HG03378 (cell line): ENCODE measurements around the gene BRSK1.
A peak's percentile ranks its signal among the peaks of the same experiment; 100 is the strongest.

ENCODE experiments used
- ATAC-seq: cut with Tn5 transposase; IDR thresholded peaks from one replicate; pipeline ENCODE4 v1.9.1; 2021; ENCODE audit warnings: mild to moderate bottlenecking, moderate library complexity; ENCODE audit not compliant: unreplicated experiment

Gene BRSK1

DNA sequence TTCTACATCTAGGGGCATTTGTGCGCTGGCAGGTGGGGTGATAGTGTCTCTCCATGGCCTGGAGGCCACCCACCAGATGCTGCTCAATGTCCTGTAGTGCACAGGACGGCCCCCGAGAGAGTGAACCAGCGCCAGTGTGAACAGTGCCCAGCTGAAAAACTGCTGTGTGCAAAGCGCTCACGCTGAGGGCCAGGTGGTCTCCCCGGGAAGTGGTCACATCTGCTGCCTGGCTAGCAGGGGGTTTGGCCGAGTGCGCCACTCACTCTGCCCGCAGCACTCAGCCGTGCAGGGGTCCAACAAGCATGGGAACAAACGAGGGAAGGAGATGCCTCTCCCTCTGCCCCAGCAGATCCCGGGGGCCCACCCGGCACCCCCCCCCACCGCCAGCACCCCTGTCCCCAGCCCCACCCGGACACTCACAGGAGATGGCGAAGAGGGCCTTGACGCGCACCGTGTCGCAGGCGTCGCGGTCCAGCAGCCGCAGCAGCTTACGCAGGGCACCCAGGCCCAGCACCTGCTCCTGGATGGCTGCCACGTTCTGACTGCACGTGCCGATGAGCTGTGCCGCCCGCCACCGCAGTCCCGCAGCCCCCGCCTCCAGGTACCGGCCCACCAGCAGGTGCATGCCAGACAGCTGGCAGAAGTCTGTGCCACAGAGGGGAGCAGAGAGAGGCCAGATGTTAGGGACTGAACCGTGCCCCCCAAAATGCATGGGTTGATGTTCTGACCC lies 9.7 kb upstream of the BRSK1 start:
- no peak for ATAC-seq

GRCh38 chr19:55275851-55276719 lies 7.7 kb upstream of the BRSK1 start:
- ATAC-seq: peak; percentile 61

- peak; percentile 19 for ATAC-seq
Measured at GRCh38 chr19:55276720-55277430, 6.9 kb upstream of the BRSK1 start.

GRCh38 chr19:55277494-55277893 lies 6.3 kb upstream of the BRSK1 start:
- no peak for ATAC-seq

GRCh38 chr19:55278391-55279135 lies 5.2 kb upstream of the BRSK1 start:
- ATAC-seq: no peak

DNA sequence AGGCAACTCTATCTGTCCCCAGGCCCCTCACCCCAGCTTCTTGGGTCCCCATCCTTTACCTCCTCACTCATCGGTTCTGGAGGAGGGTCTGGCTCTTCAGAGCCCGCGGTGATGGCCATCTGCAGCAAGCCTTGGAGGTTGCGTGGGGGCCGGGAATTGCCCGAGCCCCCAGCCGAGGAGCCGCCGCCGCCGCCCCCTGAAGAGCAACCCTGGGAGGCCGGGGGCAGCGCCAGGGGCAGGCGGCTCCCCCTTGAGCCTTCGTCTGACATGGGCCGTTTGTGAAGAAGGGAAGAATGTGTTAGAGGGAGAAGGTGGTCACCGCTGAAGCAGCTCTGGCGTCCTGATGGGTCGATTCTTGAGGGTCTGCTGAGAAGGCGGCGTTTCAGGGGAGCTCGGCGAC lies 4.5 kb upstream of the BRSK1 start:
- no peak for ATAC-seq

DNA sequence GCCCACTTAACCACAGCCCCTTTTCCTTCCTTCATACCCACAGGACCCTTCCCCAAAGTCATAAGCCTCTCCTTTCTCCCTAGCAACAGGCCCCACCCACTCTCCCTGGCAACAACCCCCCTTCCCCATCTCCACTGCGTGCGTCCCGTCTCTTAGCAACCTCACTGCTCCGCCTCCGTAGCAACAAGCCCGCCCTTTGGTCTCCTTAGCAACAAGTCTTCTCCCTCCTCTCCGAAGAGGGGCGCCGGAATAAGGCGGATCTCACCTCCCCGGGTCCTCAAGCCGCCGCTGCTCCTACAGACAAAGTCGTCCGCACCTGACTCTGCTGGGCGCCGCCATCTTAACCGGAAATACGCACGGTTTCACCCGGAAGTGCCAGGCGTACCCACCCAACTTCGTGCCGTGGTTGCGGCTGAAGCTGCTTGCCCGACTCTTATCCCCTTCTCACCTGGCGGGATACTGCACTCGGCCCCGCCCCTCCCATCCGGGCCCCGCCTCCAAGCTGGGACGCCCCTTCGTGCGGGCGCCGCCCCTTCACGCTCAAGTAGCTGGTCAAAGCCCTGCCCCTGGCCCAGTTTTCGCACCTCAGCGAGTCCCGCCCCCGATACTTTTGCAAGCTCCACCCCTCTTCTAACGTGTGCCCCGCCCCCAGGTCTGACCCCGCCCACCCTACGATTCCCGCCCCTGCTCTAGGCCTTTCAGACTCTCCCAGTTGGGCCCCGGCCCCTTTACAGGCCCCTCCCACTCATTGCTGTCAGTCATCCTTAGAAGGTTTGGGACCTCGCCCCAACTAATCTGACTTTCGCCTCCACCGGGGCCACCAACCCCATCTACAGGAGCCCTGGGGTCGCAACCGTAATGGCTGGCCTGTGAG lies 3.8 kb upstream of the BRSK1 start, which contains the start of gene HSPBP1:
TSS of gene HSPBP1 (minus strand) at position 341 of the 874 bp plus-strand sequence. CDS start 502 bp downstream, outside the sequence.
- peak; percentile 63 for ATAC-seq

DNA sequence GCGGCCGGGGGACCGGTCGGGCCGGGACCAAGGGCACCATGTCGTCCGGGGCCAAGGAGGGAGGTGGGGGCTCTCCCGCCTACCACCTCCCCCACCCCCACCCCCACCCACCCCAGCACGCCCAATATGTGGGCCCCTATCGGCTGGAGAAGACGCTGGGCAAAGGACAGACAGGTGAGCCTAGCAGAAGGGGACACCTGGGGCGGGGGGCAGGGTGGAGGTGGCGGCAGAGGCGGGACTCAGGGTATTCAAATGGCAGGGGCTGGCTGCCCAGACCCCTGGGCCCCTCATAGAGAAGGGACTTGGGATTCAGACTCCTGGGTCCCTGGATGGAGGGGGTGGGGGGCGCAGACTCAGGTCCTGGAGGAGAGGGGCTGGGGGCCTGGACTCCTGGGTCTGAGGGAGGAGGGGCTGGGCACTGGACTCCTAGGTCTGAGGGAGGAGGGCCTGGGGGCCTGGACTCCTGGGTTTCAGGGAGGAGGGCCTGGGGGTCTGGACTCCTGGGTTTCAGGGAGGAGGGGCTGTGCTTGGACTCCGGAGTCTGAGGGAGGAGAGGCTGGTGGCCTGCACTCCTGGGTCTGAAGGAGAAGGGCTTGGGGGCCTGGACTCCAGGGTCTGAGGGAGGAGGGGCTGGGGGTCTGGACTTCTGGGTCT lies 735 bp downstream of the BRSK1 start:
- ATAC-seq: no peak

GRCh38 chr19:55285229-55285890 lies 1.6 kb downstream of the BRSK1 start:
- ATAC-seq: no peak

GRCh38 chr19:55287361-55288079 lies 3.7 kb downstream of the BRSK1 start:
- ATAC-seq: no peak

DNA sequence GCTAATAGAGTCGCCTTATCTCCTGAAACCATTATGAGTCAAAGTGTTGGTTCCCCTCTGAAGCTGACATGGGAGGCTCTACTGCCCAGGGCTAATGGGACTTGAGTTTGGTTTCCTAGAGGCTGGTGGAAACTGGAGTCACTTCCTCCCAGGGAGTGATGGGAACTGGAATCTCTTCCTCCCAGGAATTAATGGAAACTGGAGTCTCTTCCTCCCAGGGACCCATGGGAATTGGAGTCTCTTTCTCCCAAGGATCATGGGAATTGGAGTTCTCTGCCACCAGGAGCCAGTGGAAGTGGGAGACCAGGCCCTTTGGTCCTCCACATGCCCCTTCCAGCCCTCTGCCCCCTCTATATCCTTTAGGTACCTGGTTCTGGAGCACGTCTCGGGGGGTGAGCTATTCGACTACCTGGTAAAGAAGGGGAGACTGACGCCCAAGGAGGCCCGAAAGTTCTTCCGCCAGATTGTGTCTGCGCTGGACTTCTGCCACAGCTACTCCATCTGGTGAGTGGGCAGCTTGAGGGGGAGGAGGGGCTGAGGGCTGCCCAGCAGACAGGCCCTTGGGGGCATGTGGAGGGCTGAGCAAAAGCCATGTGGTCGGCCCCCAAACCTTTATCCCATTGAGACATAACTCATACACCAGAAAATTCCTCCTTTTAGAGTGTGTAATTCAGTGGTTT lies 5.5 kb downstream of the BRSK1 start:
- ATAC-seq: no peak

- ATAC-seq: no peak
Measured at GRCh38 chr19:55297267-55297666, 13.5 kb downstream of the BRSK1 start.

- no peak for ATAC-seq
Measured at GRCh38 chr19:55299991-55300390, 16.2 kb downstream of the BRSK1 start.

DNA sequence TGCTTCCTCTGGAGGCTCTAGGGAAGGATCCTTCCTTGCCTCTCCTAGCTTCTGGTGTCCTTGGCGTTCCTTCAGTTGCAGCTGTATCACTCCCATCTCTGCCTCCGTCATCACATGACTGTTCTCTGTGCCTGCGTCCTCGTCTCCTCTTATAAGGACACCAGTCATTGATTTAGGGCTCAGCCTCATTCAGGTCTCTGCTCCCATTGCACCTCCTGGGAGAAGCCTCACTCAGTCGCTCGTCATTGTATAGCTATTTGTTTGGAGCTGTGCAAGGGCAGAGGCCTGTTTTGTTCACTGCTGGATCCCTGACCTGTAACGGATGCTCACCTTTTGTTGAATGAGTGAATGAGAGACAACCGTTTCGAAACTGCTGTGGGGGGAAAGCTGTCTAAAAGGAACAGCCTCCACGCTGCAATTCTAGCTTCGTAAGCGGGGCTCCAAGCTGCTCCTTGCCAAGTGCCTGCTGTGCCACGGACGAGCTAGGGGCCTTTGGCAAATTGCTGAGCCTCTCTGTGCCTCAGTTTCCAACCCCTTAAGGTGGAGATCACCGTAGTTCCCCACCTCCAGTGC lies 17.2 kb downstream of the BRSK1 start:
- no peak for ATAC-seq

DNA sequence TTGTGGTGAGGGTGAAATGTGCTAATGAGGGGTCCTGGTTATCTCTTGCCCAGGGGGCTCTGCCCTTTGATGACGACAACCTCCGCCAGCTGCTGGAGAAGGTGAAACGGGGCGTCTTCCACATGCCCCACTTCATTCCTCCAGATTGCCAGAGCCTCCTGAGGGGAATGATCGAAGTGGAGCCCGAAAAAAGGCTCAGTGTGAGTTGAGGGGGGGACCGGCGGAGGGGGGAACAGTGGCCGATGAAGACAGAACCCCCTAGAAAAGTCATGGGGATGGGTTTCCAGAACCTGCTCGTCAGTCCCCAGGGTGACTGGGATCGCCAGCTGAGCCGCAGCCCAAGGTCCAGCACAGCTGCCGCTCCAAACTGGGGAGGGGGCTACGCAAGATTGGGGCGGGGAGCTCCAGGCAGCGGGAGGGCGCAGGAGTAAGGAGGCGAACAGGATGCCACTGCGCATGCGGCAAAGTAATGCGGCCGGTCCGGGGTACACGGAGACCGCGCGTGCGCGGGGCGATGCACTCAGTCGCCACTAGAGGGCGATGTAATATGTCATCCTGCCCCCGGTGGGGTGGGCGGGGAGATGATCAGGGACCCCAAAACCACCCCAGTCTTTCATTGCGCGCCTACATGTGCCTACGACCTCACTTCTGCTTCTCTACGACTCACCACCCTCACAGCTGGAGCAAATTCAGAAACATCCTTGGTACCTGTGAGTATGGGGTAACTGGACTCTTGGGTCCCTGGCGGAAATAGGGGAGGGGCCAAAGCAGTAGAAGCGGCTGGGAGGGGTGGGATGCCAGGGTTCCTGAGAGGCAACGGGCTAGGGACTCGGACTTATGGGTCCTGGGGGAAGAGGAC lies 17.9 kb downstream of the BRSK1 start:
- ATAC-seq: peak; percentile 60

DNA sequence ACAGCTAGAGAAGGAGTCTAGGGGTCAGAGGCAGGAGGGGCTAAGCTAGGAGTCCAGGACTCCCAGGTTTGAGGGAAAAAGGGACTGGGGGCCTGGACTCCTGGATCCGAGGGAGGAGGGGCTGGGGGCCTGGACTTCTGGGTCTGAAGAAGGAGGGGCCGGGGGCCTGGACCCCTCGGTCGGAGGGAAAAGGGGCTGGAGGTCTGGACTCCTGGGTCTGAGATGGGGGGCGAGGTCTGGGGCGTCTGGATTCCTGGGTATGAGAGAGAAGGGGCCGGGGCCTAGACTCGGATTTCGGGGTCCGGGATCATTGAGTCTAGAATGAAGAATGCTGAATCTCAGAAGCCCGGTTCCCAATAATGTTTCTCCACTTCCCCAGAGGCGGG lies 18.5 kb downstream of the BRSK1 start:
- ATAC-seq: no peak
